Liver (tissue), 9 donors: Measurements from ENCODE around the gene RAB17. TPM values are rescaled to one million over a fixed set of nuclear protein-coding genes. Genes with fewer than 3 reads are reported as not detected.

Experiments used
- DNase-seq: peaks from one replicate; pipeline ENCODE4 v3.0.0-alpha.2; 2017; ENCODE audit warnings: low spot score
- H3K27ac ChIP-seq, 2 donors: one replicate each; pipeline ENCODE4 v1.7.0; 2013; ENCODE audit warnings: inconsistent platforms in 2 of 2, low read length in 2 of 2, control low read depth in 1 of 2, low read depth in 1 of 2, mild to moderate bottlenecking in 1 of 2
- H3K27me3 ChIP-seq, 4 donors: one replicate each; pipeline versions ENCODE4 v1.6.1 to v1.7.0; 2013; ENCODE audit warnings: low read length in 3 of 4, inconsistent platforms in 1 of 4, mild to moderate bottlenecking in 1 of 4, moderate library complexity in 1 of 4; ENCODE audit not compliant: control insufficient read depth in 4 of 4, insufficient read depth in 4 of 4
- H3K36me3 ChIP-seq, 4 donors: one replicate each; pipeline versions ENCODE4 v1.6.1 to v1.7.0; 2013; ENCODE audit warnings: low read length in 3 of 4, mild to moderate bottlenecking in 3 of 4, low read depth in 1 of 4, moderate library complexity in 1 of 4; ENCODE audit not compliant: control insufficient read depth in 4 of 4, insufficient read depth in 3 of 4
- H3K4me1 ChIP-seq, 4 donors: one replicate each; pipeline versions ENCODE4 v1.6.1 to v1.7.0; 2013; ENCODE audit warnings: low read length in 3 of 4, mild to moderate bottlenecking in 3 of 4, moderate library complexity in 1 of 4; ENCODE audit not compliant: control insufficient read depth in 4 of 4, insufficient read depth in 4 of 4
- H3K4me3 ChIP-seq, 3 donors: one replicate each; pipeline versions ENCODE4 v1.6.1 to v1.7.0; 2013; ENCODE audit warnings: low read length in 3 of 3, control low read depth in 1 of 3, low read depth in 1 of 3, mild to moderate bottlenecking in 1 of 3
- H3K9ac ChIP-seq, 2 donors: one replicate each; pipeline ENCODE4 v1.7.0; 2013; ENCODE audit warnings: low read length in 2 of 2, mild to moderate bottlenecking in 2 of 2, moderate library complexity in 2 of 2, control low read depth in 1 of 2, low read depth in 1 of 2
- H3K9me3 ChIP-seq, 4 donors: one replicate each; pipeline versions ENCODE4 v1.6.1 to v1.7.0; 2013; ENCODE audit warnings: low read length in 3 of 4; ENCODE audit not compliant: control insufficient read depth in 4 of 4
- EGR1 ChIP-seq, 2 donors: IDR thresholded peaks; 2 replicates each; pipeline ENCODE4 v1.6.1; 2016 to 2018; ENCODE audit warnings: antibody characterized with exemption in 2 of 2, low read depth in 2 of 2
- FOXA1 ChIP-seq: IDR thresholded peaks from 2 replicates; pipeline ENCODE4 v1.6.1; 2016; ENCODE audit warnings: antibody characterized with exemption
- GABPA ChIP-seq, 2 donors: IDR thresholded peaks in 1 of 2; conservative IDR thresholded peaks in 1 of 2; 2 replicates each; pipeline ENCODE4 v1.6.1; 2016; ENCODE audit warnings: antibody characterized with exemption in 2 of 2, mild to moderate bottlenecking in 1 of 2, moderate library complexity in 1 of 2
- HNF4G ChIP-seq: IDR thresholded peaks from 2 replicates; pipeline ENCODE4 v1.6.1; 2016; ENCODE audit warnings: antibody characterized with exemption
- JUND ChIP-seq, 2 donors: IDR thresholded peaks; 2 replicates each; pipeline ENCODE4 v1.6.1; 2016; ENCODE audit warnings: antibody characterized with exemption in 2 of 2
- MAX ChIP-seq: IDR thresholded peaks from 2 replicates; pipeline ENCODE4 v1.6.1; 2016; ENCODE audit warnings: antibody characterized with exemption
- RAD21 ChIP-seq, 2 donors: IDR thresholded peaks; 2 replicates each; pipeline ENCODE4 v1.6.1; 2016; ENCODE audit warnings: antibody characterized with exemption in 2 of 2, mild to moderate bottlenecking in 2 of 2
- REST ChIP-seq: IDR thresholded peaks from 2 replicates; pipeline ENCODE4 v1.6.1; 2016; ENCODE audit warnings: antibody characterized with exemption, mild to moderate bottlenecking
- SP1 ChIP-seq: IDR thresholded peaks from 2 replicates; pipeline ENCODE4 v1.6.1; 2018; ENCODE audit warnings: antibody characterized with exemption, mild to moderate bottlenecking
- YY1 ChIP-seq: IDR thresholded peaks from 2 replicates; pipeline ENCODE4 v1.6.1; 2016; ENCODE audit warnings: antibody characterized with exemption, mild to moderate bottlenecking
- WGBS: extraction: QIAGEN DNeasy Blood & Tissue Kit; methylation state at CpG from one replicate; pipeline ENCODE4 v1.1.7; 2013; 5-methylcytosine and 5-hydroxymethylcytosine counted together
- polyA plus RNA-seq, 2 donors: library from polyadenylated mRNA; stranded (reverse) in 1 of 2; unstranded in 1 of 2; fragments of 200-250 nt in 1 of 2; fragments of >200 nt in 1 of 2; fragmentation: Nextera tagmentation in 1 of 2; extraction: Ambion mirVana in 1 of 2; gene quantifications; one replicate each; pipeline versions ENCODE4 v1.2.1 to v1.2.3, GENCODE V29; 2013 to 2015
- total RNA-seq, 2 donors: library from RNA; depleted of rRNA; stranded (reverse); fragments of >200 nt; gene quantifications; one replicate each; pipeline ENCODE4 v1.2.3, GENCODE V29; 2014
- TF ChIP-seq, protein P1 (sequence below): IDR thresholded peaks from 2 replicates; pipeline ENCODE4 v1.6.1; 2016; ENCODE audit warnings: antibody characterized with exemption
- TF ChIP-seq, protein P2 (sequence below): IDR thresholded peaks from 2 replicates; pipeline ENCODE4 v1.6.1; 2016; ENCODE audit warnings: antibody characterized with exemption
- TF ChIP-seq, protein P3 (sequence below): fragments of 150-350 bp; IDR thresholded peaks from 2 replicates; pipeline ENCODE4 v1.5.1; 2017; ENCODE audit warnings: improper control_type of control experiment, low read depth, low read length; ENCODE audit not compliant: missing input control
- donor health status: healthy.
- donor health status: healthy.
- donor health status: healthy.
- donor health status: healthy.
- donor health status: healthy.

RAB17 gene
- total and polyA plus RNA-seq, 4 donors, result 17.8 to 96.5 (median 74.9) TPM

- WGBS, result 89% methylated on average over 9 of the region's 9 CpGs
- DNase-seq, result no peak
- TF ChIP-seq, protein P1, sequence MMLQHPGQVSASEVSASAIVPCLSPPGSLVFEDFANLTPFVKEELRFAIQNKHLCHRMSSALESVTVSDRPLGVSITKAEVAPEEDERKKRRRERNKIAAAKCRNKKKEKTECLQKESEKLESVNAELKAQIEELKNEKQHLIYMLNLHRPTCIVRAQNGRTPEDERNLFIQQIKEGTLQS, result no peak
- TF ChIP-seq RAD21 (IDR thresholded peaks at IDR 0.05) (no peak), REST (no peak), GABPA (IDR thresholded peaks at IDR 0.05 in 1 of 2, conservative IDR thresholded peaks at IDR 0.05 in 1 of 2) (no peak), FOXA1 (no peak), HNF4G (no peak), EGR1 (IDR thresholded peaks at IDR 0.05; ENCODE audit: low read depth in 2 of 2) (no peak), YY1 (no peak), JUND (IDR thresholded peaks at IDR 0.05) (no peak), MAX (no peak), SP1 (no peak)
- TF ChIP-seq, protein P2, sequence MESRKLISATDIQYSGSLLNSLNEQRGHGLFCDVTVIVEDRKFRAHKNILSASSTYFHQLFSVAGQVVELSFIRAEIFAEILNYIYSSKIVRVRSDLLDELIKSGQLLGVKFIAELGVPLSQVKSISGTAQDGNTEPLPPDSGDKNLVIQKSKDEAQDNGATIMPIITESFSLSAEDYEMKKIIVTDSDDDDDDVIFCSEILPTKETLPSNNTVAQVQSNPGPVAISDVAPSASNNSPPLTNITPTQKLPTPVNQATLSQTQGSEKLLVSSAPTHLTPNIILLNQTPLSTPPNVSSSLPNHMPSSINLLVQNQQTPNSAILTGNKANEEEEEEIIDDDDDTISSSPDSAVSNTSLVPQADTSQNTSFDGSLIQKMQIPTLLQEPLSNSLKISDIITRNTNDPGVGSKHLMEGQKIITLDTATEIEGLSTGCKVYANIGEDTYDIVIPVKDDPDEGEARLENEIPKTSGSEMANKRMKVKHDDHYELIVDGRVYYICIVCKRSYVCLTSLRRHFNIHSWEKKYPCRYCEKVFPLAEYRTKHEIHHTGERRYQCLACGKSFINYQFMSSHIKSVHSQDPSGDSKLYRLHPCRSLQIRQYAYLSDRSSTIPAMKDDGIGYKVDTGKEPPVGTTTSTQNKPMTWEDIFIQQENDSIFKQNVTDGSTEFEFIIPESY, result no peak
- TF ChIP-seq, protein P3, sequence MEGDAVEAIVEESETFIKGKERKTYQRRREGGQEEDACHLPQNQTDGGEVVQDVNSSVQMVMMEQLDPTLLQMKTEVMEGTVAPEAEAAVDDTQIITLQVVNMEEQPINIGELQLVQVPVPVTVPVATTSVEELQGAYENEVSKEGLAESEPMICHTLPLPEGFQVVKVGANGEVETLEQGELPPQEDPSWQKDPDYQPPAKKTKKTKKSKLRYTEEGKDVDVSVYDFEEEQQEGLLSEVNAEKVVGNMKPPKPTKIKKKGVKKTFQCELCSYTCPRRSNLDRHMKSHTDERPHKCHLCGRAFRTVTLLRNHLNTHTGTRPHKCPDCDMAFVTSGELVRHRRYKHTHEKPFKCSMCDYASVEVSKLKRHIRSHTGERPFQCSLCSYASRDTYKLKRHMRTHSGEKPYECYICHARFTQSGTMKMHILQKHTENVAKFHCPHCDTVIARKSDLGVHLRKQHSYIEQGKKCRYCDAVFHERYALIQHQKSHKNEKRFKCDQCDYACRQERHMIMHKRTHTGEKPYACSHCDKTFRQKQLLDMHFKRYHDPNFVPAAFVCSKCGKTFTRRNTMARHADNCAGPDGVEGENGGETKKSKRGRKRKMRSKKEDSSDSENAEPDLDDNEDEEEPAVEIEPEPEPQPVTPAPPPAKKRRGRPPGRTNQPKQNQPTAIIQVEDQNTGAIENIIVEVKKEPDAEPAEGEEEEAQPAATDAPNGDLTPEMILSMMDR, result no peak
Measured at GRCh38 chr2:237570776-237571335, 19.7 kb downstream of the RAB17 start.

DNA sequence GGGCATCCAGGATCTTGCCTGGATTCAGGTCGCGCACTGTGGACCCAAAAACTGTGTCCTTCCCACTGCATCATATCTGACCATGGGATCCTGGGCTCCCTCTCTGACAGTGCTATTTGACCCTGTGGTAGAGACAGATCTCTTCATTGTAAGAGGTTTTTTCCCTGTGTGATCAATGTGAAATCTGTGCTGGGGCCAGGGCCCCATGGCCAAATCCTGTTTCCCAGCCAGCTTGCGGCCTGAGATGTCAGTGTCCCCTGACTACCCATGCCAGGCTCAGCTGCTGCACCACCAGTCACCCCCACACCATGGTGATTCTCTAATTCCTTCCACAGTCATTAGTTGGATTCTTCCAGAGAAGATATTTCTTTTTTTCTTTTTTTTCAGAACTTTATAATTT, 20.6 kb downstream of the RAB17 start:
- no peaks in the 10 kb centered on the region for H3K27me3 ChIP-seq
- H3K4me1 ChIP-seq, result peaks cover 7 to 31% (median 15%) of the 10 kb centered on the region in 4 donors
- H3K4me3 ChIP-seq, result no peak overlapping the region
- H3K9ac ChIP-seq, result no peak overlapping the region
- no peak for DNase-seq
- H3K9me3 ChIP-seq, result no peaks in the 10 kb centered on the region
- 93% methylated on average over 3 of the region's 3 CpGs for WGBS
- peaks cover 0 to 4% (median 0%) of the 10 kb centered on the region in 4 donors for H3K36me3 ChIP-seq
- H3K27ac ChIP-seq, result no peak overlapping the region
- TF ChIP-seq, protein P2, result no peak

More at GRCh38 chr2:237570776-237571335, 19.7 kb downstream of the RAB17 start:
- H3K36me3 ChIP-seq, result peaks cover 0 to 4% (median 0%) of the 10 kb centered on the region in 4 donors
- H3K27ac ChIP-seq, result no peak overlapping the region
- H3K4me3 ChIP-seq, result no peak overlapping the region
- H3K9ac ChIP-seq, result no peak overlapping the region
- no peaks in the 10 kb centered on the region for H3K9me3 ChIP-seq
- H3K27me3 ChIP-seq, result no peaks in the 10 kb centered on the region
- H3K4me1 ChIP-seq, result peaks cover 7 to 31% (median 15%) of the 10 kb centered on the region in 4 donors
